Measurements from ENCODE around the gene ROBO3.

Gene ROBO3

DNA sequence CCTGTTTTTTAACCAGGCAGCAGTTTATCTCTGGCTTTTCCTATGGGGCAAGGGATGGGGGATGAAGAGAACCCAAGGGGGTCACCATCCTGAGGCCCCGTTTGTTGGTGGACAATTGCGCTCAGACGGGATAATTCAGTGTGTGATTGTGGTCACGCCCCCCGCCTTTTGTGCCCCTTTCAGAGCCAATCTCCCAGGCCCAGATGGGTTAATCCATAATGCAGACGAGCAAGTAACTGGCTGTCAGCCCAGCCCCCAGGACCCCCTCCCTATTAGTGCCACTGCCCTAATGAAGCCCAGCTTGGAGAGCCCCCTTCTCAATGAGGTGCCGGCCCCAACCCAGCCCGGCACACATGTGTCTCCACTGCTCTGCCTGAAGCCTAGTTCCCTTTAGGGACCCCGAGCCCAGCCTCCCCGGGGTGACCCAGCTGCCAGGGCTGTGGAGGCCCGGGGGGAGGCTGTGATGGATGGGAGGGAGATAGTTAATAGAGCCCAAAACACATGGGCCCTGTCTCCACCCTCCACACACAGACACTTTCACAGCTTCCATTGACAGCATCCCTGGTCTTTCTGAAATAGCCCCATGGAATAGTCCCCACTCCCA, 19.1 kb upstream of the ROBO3 start:
- no peak for DNase-seq

DNA sequence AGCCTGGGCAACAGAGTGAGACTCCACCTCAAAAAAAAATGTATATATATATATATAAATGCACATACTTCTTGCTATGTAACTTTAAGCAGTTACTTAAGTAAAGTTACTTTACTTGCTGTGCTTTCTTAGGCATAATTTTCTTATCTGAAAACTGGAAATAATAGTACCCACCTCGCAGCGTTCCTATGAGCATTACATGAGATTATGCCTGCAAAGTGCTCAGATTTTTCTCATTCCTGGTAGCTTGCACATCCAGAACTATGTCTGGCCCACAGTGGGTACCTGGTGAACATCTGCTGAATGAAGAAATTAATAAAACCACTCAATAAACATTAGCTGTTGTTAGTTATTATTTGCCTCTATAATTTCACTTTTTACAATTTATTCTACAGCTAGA, 6.1 kb upstream of the ROBO3 start:
- DNase-seq, result no peak

- DNase-seq, result no peak
These were observed 3.6 kb upstream of the ROBO3 start for GRCh38 chr11:124861670-124862069.

GRCh38 chr11:124863137-124863825, 2.0 kb upstream of the ROBO3 start:
- no peak for DNase-seq

- DNase-seq, result no peak
These were observed 1.4 kb upstream of the ROBO3 start for GRCh38 chr11:124863826-124864165.

DNA sequence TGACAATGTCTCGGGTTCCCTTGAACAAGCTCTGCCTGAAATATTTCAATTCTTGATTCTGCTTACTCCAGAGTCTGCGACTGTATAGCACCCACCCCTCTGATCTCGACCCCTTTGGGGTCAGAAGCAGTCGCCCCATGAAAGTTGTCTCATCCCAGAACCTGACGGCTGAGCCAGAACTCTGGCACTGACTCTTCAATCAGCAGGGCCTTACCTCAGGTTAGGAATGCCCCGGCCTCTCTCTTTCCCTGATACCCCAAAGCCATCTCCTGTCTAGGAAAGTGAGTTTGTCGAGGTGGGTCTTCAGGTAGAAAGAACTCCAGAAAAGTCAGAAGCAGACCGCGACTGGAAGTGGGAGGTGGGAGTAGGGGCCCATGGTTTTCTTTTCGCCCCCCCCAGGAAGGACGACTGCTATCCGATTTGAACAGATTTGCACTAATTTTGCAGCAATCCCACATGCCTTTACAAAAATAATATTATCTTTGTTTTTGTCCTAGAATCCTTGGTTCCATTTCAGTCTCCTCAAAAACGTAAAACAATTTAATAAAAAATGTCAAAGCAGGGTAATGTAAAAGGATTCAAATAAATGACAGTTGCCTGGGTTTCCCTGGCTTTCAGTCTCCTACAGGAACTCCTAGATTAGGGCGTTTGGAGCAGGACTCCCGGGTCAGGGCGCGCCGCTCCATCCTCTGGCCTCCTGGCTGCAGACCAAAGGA, 898 bp upstream of the ROBO3 start:
- no peak for DNase-seq

DNA sequence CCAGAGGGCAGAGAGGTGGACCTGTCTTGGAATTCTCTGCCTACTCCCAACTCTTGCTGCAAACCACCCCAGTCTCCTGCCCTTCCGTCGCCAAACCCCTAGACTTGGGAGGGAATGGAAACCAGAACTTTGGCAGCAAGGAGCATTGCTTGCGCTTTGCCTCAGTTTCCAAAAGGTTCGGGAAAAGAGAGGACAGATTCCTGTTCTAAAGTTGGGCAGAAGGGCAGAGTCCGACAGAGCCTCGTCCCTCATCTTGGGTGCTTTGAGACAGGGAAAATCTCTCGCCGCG, 396 bp upstream of the ROBO3 start:
- no peak for DNase-seq

DNA sequence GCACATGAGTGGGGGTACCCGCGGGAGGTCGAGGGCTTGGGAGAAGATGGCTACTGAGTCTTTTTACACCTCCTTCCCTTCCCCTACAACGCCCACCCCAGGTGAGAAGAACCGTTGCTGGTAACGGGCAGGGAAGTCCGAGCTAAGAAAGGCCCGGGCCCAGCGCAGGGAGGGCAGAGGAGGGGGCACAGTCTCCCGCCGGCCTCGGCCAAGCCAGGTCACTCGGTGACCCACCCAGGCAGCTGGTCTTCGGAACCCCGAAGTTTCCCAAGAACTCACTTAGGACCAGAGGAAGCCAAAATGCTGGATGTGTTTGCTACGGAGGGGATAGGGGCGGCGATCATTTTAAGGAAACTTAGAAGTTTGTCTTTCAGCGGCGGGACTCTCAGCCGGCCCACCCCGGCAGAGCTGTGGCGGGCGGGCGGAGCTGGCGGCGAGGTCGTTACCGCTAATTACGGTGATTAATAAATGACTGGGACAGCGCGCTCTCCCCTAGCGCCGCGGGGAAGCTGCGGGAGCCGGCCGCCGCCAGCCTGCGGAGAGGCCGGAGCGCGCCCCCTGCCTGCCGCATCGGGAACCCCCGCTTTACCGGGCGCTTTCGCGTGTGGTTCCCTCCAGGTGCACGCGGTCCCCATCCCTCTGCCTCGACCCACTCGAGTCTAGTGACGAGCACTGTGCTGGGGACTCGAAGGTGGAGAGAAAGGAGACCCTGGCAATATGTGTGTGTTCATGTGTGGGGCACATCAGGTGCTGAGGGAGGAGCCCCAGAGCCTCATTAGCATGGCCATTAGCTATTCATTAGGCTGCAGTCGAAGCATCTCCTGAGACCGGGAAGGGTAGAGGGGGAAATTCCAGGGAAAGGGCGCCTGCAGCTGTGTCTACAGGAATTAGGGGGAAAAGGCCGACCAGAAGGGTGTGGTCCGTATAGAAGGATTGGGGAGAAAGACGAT, 945 bp downstream of the ROBO3 start:
- no peak for DNase-seq

DNA sequence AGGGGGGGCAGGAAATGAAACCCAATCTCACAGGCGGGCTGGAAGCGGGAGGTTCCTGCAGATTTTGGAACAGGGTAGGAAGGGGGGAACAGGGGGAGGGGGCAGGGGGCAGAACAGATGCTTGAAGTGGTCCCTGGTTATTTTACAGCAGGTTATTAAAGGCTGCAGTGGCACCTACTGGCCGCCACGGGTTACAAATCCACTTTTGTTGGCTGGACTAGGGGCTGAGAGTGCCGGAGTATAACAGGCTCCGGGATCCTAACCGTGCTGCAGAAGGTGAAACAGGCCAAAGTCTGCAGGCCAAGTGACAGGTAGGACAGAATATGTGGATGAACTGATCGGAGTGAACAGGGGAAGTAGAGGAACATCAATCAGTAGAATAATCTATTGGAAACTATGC, 2.5 kb downstream of the ROBO3 start:
- DNase-seq, result peak; percentile 25

DNA sequence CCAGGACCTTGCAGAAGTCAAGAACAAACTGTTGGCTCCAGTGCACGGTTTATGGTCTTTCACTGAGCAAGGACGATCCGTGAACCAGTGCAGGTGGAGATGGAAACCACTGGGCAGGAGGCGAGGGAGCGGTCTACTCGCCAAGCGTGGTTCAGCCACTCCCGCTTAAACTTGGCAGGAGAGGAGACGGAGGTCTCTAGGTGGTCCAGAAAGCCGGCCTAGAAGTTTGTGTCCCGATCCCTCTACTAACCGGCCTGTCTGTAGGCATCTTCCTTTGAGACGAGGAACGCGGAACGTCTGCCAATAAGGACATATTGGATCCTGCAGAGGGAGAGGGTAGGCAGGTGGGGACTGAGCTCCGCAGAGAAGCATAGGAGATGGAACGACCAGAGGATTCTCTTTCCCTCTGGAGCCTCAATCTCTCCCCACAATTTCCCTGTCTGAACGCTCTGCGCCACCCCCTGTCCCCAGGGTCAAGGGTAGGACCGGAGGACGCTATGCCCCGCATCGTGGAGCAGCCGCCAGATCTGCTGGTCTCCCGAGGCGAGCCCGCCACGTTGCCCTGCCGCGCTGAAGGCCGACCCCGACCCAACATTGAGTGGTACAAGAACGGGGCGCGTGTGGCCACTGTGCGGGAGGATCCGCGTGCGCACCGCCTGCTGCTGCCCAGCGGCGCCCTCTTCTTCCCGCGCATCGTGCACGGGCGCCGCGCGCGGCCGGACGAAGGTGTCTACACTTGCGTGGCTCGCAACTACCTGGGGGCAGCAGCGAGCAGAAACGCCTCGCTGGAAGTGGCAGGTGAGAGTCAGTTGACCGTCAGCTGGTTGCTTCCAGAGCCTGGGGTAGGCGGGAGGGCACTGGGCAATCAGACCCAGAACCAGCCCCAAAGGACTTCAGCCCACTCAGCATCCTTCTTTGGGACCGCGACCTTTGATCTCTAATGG, 3.4 kb downstream of the ROBO3 start:
- no peak for DNase-seq

DNA sequence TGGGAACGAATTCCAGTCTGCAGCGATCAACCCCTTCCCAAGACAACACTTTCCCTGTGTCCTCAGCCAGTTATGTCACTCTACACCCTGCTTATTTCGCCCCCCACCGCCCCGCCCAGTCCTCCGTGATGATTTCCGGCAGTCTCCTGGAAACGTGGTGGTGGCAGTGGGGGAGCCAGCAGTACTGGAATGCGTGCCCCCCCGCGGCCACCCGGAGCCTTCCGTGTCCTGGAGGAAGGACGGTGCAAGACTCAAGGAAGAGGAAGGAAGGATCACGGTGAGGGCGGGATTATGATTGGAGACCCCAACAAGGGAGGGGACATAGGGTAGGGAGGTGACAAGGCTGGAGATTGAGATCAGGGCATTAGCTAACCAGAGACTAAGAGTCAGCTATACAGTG, 4.1 kb downstream of the ROBO3 start:
- DNase-seq, result no peak

GRCh38 chr11:124869856-124870387, 4.7 kb downstream of the ROBO3 start:
- no peak for DNase-seq

DNA sequence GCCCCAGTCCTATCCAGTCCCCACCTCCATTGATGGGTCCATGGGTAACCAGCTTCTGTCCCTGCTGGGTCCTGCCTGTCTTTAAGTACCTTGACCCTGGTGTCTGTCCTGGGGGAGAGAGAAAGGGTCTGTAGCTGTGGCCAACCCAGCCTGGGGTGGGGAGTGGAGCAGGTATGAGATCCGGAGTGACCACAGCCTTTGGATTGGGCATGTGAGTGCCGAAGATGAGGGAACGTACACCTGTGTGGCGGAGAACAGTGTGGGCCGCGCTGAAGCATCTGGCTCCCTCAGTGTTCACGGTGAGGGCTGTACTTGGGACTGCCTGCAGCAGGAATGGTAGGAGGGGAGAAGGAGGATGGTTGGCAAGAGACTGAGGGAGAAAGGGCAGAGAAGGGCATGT, 5.2 kb downstream of the ROBO3 start:
- no peak for DNase-seq

DNA sequence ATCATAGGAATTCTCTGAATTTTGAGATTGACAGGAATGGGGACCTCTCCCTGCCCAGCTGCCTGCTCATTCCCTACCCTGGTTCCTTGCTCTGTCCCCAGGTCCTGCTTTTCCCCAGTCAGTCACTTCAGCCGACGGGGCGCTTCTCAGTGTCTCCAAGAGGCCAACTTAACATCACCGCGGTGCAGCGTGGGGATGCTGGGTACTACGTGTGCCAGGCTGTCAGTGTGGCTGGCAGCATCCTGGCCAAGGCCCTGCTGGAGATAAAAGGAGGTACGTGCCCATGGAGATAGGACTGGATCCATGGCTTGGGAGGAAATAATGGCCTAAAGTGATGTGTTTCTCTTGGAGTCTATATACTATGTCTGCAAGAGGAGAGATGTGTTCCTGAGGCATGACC, 7.0 kb downstream of the ROBO3 start:
- DNase-seq, result no peak

- no peak for DNase-seq
These were observed 7.5 kb downstream of the ROBO3 start for GRCh38 chr11:124872741-124873140.

GRCh38 chr11:124873951-124874350, 8.7 kb downstream of the ROBO3 start:
- DNase-seq, result no peak

- no peak for DNase-seq
These were observed 9.5 kb downstream of the ROBO3 start for GRCh38 chr11:124874571-124875255.

DNA sequence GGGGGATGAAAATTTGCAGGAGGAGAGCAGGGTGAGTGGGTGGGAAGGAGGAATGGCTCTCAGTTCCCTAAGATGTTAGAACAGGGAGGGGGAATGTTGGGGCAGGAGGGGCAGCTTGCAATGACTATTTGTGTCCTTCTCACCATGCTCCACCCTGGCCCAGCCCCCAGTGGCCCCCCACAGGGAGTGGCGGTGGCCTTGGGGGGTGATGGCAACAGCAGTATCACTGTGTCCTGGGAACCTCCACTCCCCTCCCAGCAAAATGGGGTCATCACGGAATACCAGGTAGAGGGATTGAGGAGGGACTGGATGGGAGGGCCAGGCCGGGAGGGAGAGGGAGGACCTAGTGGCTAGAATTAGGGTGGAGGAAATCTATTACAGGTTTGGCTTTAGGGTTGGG, 10.2 kb downstream of the ROBO3 start:
- DNase-seq, result no peak

DNA sequence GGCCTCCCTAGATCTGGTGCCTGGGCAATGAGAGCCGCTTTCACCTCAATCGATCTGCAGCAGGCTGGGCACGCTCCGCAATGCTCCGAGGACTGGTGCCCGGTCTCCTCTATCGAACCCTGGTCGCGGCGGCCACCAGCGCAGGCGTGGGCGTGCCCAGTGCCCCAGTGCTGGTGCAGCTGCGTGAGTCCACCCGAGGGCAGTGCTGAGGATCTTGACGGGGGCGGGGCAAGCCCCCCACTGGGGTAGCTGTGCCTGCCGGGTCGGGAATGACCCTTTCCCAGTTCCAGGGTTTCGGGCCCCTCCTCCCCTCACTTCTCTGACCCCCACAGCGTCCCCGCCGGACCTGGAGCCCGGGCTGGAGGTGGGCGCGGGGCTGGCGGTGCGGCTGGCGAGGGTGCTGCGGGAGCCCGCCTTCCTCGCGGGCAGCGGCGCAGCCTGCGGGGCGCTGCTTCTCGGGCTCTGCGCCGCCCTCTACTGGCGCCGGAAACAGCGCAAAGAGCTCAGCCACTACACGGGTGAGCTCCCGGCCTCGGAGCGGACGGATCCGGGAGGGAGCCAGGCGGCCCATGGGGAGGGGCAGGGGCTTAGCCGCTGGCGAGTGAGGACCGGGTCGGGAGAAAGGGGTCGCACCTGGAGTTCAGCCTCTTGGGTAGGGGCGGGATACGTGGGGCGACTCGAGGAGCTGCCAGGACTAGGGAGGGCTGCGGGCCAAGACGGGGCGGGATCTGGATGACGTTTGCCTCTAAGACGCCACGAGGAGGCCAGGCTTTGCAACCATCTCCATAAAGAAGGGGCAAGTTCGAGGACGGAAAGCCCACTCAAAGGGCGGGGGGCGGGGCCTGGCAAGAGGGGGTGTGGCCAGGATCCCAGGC, 10.9 kb downstream of the ROBO3 start:
- peak; percentile 74 for DNase-seq

GRCh38 chr11:124876818-124877630, 11.8 kb downstream of the ROBO3 start:
- DNase-seq, result no peak
